ENCODE data around the gene CAPN10.

The CAPN10 gene

DNA sequence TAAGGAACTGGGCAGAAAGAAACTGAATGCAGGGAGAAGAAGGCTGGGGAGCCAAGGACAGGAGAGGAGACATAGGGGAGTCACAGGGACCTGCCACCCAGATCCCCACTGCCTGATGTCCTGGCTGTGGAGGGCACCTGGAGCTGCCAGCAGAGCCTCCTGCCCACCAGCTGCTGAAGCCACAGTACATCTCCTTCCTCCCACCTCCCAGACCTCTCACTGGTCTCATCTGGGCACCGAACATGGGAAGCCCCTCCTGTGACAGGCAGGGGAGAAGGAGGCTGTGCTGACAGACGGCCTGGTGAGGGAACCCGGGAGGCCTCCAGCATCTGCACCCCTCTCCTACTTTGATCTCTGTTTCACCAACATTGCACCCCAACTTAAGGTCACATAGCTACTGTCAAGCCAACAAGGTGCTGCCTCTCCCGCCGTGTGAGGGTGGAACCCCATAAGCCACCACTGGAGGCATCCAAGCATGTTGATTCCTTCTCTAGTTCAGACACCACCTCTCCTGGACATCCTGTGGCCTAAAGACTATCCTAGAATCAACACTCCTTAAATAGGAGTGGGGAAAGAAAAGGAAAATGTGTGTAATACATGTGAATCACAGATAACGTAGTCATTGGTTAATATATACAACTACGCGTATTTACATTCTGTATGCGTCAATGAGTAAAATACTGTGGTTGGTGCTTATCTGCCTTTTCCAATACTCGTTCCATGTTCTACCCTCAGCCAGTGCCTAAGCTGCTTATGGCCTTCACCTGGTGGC lies 21.8 kb upstream of the CAPN10 start:
- DNase-seq = no peak

DNA sequence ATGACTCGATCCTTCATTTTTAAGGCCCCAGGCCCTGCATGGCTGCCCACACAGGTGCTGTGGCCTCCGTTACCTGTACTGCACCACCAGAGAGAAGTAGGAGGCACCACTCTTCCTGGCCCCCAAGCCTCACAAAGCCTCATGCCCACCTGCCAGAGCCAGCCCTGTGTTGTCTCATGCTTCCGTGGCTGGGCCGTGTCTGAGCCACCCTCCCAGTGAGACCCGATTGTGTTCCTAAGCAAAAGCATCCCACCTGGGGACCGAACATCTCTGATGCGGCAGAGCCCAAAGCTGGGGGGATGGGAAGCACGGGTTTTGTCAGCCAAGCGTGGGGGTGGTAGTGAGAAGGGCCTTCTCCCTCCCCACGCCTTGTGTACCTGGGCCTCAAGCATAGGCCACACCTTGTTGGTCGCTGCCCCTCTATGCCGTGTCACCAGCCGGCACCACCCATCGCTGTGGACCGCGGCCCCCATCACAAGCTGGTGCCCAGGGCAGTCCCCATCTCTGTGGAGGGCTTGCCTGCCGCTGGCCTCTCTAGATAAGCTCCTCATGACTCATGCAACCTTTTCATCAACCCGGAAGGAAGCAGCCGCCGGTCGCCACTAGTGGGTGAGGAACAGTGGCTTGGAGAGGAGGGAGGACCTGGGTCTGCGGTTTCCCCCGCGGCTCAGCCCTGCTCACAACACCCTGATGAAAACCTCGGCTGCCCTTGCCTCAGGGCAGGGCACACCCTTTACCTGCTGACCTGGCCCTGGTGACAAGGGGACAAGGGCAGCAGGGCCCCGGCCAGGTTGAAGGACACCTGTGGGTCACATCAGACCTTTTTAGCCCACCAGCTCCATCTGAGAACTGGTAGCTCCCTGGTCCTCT lies 21.0 kb upstream of the CAPN10 start:
- DNase-seq = peak; percentile 84

DNA sequence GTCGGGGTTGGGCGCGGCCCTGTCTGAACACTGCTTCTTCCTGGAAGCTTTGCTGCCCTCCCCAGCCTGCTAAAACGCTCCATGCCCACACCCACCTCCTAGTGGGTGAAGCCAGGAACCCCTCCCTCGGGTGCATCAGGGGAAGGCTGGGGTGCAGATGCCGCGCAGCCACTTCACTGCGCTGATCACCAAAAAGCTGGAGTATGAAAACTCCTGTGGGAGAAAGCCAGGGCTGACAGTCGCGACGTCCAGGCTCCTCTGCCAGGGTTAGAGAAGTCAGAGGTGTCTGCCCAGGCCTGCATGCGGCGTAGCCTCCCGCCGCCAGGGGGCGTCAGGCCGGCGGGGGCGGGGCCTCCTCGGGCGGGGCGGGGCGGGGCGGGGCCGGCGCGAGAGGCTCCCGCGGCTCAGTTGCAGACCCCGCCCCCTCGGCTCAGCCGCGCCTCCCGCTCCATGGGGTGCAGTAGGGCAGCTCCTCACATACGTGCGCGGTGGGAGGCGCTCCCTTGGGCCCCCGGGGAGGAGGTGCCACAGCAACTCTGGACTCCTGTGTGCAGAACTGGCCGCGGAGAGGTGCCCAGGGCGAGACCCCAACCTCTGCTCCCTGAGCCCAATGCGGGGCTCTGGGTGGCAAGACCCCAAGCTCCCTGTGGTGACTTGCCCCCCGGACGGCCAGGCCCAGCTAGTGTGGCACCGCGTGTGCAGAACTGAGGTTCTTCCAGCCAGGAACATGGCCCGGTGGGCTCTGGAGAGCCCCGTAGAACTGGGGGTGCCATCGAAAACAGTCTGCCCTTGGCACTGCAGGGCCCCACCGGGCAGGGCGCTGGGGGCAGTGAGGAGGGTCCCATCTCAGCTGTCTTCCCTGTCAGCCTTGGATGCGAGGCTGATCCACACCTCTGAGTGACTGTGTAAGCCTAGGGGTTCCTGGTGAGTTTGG lies 20.1 kb upstream of the CAPN10 start:
- DNase-seq = peak; percentile 95

DNA sequence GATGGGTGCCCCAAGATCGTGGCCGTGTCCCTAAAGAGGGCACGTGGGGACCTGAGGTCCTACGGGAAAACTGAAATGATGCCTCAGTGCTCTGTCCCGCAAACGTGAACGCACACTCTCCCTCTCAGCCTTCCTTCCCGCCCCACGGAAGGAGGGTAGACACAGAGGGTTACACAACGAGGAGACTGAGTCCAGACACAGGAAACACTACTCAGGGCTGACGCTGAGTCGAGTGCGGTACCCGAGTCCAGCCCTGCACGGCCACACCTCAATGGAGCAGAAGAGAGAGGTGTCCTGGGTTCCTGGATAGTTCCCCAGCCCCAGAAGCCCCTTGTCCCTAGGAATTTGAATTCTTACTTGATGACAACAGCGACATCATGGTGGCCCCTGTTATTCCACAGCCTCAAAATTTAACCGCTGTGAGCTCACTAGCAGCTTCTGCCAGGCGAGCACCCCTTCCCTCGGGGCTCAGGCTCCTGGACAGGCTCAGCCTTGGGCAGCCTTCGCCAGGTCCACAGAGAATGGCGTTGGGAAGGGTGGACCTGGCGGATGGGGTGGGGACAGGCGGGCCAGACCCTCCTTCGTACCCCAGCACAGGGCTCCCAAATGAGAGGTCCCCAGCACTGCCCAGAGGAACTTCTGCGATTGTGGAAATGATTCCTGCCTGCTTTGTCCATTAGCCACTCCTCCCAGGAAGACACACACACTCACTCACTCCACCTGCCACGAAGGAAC lies 19.2 kb upstream of the CAPN10 start:
- no peak for DNase-seq

DNA sequence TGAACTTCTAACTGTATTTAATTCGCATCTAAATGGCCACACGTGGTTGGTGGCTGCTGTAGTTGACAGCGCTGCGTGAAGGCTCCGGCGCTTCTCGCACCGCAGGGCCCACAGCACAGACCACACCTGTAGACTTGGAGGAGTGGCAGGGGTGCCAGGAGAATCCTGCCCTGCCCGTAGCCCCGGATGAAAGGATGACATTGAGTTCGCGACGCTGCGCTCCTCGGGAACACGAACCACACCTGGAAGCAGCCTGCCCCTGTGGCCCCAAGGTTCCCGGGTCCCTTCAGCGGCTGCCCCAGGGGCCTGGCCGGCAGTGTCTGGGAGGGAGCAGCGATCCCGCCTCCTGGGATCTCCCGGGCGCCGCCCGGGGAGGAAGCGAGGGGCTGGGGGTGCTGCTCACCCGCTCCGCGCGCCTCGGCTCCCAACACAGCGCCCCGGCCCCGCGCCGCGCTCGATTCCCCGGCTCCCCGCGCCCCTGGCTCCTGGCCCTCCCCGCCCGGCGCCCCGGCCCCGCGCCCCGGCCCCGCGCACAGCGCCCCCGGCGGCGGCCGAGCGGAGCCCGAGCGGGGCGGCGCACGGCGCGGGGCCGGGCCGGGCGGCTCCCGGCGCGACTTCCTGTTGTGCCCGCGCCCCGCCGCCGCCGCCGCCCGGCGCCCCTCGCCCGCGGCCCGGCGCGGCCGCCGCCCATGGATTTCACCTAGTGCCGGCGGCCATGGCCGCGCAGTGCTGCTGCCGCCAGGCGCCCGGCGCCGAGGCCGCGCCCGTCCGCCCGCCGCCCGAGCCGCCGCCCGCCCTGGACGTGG lies 18.5 kb upstream of the CAPN10 start, which contains the start of gene RNPEPL1:
Gene RNPEPL1 (plus strand): TSS at position 613 of the 806 bp plus-strand sequence. CDS start 103 bp downstream, at position 716.
- peak; percentile 60 for DNase-seq

DNA sequence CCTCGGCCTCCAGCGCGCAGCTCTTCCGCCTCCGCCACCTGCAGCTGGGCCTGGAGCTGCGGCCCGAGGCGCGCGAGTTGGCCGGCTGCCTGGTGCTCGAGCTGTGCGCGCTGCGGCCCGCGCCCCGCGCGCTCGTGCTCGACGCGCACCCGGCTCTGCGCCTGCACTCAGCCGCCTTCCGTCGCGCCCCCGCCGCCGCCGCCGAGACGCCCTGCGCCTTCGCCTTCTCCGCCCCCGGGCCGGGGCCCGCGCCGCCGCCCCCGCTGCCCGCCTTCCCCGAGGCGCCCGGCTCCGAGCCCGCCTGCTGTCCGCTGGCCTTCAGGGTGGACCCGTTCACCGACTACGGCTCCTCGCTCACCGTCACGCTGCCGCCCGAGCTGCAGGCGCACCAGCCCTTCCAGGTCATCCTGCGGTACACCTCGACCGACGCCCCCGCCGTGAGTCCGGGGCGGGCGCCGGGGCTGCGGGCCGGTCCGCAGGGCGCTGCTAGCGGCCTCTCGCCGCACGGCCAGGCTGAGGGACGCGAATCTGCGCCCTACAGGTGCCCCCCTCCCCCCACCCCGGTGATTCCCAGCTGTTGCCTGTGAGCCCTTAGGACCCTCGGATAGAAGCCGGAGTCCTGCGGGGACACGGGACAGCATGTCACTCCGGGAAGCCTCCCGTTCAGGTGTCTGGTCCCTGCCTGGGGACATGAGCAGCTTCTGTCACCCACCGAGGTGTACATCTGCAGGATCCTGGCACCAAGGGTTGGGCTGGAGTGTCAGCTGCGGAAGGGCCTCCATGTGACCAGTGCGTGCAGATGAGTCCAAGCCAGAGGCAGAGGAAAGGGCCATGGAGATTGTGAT lies 17.6 kb upstream of the CAPN10 start:
- DNase-seq = peak; percentile 55

DNA sequence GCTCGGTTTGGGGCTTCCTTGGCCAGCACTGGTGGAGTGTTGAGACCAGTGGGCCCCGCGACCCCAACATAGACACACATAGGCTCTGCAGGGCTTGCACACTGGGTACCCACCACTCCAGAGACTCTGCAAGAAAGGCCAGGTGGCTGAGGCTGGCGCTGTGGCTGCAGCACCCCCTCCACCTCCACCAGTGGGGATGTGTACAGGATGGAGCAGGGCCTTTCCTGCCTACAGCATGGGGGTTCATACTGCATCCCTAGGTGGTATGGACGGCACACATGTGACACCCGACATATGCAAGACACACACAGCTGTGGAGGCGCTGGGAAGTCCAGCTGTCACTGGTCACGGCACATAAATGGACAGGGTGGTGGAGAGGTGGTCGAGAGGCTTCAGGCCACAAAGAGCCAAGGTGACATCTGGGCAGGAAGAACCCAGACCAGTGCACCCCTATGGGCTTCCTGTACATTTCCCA lies 17.0 kb upstream of the CAPN10 start:
- no peak for DNase-seq

DNA sequence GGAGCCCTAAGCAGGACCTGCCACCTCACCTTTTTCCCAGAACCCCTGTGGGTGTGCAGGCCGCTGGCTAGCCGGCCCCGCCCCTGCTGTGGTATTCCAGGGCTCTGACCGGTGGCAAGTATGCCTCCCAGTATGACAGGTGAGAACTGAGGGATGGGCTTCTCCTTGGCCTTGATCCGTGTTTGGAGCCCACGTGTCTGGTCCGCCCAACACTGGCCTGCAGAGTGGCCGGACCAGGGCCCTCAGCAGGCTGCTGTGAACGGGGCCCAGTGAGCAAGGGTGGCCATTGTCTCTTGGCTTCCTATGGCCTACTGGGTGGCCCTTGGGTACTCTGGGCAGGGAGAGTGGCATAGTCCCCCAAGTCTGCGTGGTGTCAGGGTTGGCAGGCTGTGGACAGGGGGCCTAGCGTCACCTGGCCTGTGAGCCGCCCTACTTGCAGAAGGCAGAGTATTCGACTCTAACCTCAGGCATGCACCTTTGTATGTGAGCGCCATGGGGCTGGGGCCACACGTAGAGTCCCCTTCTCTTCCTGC lies 16.5 kb upstream of the CAPN10 start:
- peak; percentile 1 for DNase-seq

DNA sequence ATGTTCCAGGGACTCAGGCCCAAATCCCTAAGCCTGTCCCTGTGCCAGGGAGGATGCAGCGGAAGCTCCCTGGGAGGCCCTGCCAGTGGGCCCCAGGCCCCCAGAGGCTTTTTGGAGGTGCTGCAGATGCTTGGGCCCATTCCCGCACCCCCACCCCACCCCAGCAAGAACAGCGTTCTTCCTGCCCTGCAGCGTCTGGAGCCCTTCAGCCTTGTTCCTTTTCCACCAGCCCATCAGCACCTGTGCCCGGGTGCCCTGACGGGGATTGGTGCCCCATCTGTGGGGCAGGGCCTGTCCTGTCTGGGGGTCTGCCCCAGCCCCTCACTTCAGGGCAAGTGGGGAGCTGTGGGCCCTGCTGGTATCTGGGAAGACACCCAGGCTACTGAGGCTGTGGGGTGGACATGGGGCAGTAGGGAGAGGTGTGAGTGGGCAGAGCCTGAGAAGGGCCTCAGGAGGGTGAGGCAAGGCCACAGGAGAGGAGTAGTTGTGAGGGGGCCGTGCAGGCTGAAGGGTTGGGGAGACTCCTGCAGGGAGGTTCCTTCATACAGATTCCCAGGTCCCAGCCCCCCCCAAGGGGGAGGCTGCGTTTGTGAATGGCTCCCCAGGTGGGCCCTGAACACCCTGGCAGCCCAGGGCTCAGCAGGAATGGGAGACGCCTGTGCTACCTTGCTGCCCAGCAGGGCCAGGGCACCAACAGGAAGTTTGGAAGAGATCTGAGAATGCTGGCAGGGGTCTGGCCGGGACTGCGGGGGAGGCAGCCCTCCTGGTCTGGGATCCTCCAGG lies 15.8 kb upstream of the CAPN10 start:
- peak; percentile 2 for DNase-seq

DNA sequence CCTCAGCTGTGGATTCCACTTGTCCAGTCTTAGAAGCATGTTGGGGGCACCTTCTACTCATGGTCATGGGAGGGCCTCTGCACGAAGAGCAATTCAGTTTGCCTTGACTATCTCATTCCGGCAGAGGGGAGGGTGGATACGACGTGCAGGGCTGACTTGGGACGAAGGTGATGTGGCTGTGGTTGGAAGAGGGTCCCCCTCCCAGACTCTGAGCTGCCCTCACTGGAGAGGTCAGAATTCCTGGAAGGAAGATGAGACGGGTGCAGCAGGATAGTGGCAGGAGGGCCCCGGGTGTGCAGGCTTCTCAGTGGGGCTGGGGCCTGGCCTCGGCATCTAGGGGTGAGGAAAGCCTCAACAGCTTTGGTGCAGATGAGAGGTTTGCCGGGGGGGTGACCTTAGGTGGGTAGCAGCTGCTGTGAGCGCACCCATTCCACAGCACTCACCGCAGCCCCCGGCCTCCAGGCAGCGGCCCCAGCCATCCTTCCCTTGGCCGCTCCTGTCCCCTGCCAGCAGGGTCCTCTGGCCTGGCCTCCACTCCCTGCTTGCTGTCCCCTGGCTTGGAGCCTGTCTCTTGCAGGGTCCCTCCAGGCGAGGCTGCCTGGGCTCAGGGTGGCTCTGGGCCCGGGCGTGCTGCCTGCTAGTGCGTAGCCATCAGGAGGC lies 15.1 kb upstream of the CAPN10 start:
- DNase-seq = peak; percentile 1

DNA sequence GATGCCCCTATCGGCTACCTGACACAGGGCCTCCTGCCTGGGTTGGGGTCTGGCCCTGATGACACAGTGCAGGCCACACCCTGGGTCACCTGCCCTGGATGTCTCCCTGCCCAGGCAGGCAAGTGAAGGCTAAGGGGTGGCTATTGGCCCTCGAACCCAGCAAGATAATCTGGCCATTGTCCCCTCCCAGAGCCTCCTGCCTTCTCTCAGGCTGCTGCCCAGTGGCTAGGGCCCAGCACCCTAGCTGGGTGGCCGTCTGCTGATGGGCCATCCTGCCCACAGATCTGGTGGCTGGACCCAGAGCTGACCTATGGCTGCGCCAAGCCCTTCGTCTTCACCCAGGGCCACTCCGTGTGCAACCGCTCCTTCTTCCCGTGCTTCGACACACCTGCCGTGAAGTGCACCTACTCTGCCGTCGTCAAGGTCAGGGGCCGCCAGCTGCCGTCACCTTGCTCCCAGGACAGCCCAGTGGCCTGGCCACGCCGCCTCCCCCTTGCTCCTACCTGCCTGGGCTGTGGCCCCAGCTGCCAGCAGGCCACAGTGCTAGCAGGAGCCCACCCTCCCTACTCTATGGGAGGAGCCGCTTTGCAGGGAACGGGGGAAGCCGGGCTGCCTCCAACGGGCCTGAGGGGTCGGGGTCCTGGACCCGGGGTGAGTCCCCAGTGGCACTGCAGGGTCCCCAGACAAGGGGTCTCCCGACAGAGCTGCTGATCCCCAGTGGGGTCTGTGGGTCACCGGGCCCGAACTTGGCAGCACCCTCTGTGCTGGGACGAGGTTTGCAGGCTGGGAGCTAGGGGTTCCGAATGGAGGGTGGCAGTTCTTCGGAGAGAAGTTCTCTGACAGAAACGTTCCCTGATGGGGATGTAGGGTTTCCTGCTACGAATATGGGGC lies 14.1 kb upstream of the CAPN10 start:
- DNase-seq = peak; percentile 1

DNA sequence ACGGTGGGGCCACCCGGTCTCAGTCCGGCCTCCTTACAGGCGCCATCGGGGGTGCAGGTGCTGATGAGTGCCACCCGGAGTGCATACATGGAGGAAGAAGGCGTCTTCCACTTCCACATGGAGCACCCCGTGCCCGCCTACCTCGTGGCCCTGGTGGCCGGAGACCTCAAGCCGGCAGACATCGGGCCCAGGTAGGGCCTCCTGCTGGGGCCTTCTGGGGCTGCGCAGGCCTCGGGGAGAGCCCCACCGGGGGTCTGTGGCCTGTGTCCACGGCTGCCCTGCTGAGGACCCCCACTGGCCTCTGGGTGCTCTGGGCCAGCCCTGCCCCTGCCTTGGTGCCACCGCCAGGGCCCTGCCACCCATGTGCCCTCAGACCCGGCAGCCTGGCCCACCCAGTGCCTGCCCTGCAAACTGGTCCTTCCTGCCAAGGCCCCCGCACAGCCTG lies 13.4 kb upstream of the CAPN10 start:
- no peak for DNase-seq

DNA sequence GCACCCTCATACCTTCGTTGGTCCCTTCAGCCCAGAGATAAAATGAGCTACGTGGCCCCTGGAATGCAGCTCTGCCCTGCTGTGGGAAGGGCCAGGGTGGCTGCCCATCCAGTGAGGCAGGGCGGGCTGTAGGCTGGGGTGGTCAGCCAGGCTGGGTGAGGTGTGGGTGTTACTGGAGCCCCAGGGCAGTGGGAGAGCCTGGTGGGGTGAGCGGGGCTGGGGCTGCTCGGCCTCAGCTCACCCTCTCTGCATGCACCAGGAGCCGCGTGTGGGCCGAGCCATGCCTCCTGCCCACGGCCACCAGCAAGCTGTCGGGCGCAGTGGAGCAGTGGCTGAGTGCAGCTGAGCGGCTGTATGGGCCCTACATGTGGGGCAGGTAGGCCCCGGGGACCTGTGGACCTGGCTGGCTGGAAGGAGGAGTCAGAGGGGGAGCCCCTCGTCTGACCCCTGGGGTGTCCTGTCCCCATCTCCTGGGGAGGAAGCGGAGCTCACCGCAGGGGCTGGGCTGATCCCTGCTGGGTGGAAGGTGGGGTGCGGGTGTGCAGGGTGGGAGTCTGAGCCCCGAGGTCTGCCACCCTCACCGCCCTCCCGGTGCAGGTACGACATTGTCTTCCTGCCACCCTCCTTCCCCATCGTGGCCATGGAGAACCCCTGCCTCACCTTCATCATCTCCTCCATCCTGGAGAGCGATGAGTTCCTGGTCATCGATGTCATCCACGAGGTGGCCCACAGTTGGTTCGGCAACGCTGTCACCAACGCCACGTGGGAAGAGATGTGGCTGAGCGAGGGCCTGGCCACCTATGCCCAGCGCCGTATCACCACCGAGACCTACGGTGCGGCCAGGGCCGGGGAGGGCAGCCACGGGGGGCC lies 12.8 kb upstream of the CAPN10 start:
- DNase-seq = no peak

DNA sequence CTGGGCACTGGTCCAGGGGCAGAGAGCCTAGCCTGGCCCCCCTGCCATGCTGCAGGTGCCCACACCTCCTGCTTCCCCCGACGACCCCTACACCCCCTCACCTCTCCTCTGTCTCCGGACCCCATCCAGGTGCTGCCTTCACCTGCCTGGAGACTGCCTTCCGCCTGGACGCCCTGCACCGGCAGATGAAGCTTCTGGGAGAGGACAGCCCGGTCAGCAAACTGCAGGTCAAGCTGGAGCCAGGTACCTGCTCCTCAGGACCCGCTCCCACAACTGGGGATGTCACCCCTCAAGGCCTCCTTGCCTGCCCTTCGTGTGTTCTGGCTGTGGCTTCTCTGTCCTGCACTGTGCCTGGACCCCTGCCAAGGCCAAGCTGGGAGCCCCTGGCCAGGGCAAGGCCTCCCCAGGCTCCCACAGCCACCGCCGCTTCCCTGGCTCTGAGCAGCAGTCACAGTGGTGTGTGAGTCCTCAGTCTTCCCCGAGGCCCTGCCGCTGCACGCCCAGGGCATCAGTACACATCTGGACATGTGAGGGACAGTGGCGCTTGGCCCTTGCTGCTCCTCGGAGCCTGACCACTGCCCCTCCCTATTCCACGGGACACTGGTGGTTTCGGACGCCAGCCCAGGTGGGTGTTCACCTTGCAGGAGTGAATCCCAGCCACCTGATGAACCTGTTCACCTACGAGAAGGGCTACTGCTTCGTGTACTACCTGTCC lies 12.0 kb upstream of the CAPN10 start:
- DNase-seq = no peak

All from stimulated activated CD4-positive, alpha-beta T cell treated with anti-CD3 and anti-CD28 coated beads, Interleukin-4, amount 100 ng/mL, for 1 hour (primary cell).